HEK293T (cell line): ENCODE data around the gene PPIL4.

Experiments
- ARNT ChIP-seq: fragments of 450-650 bp; IDR thresholded peaks from 2 replicates; pipeline ENCODE4 v1.6.1; 2017; ENCODE audit warnings: mild to moderate bottlenecking
- BHLHE40 ChIP-seq: fragments of 450-650 bp; IDR thresholded peaks from 2 replicates; pipeline ENCODE4 v1.6.1; 2016; ENCODE audit warnings: mild to moderate bottlenecking, moderate library complexity, borderline replicate concordance
- CTBP1 ChIP-seq: fragments of 450-650 bp; IDR thresholded peaks from 2 replicates; pipeline ENCODE4 v1.6.1; 2016; ENCODE audit warnings: borderline replicate concordance
- ELF4 ChIP-seq: fragments of 450-650 bp; IDR thresholded peaks from 2 replicates; pipeline ENCODE4 v1.6.1; 2017; ENCODE audit warnings: antibody characterized with exemption
- FOXA1 ChIP-seq: fragments of 450-650 bp; IDR thresholded peaks from 2 replicates; pipeline ENCODE4 v1.6.1; 2016; ENCODE audit warnings: mild to moderate bottlenecking
- FOXK2 ChIP-seq: fragments of 450-650 bp; IDR thresholded peaks from 2 replicates; pipeline ENCODE4 v1.6.1; 2016; ENCODE audit warnings: mild to moderate bottlenecking
- FOXM1 ChIP-seq: fragments of 450-650 bp; IDR thresholded peaks from 2 replicates; pipeline ENCODE4 v1.6.1; 2017; ENCODE audit warnings: mild to moderate bottlenecking, borderline replicate concordance
- NFRKB ChIP-seq: fragments of 450-650 bp; IDR thresholded peaks from 2 replicates; pipeline ENCODE4 v1.6.1; 2016; ENCODE audit warnings: mild to moderate bottlenecking, moderate library complexity
- PKNOX1 ChIP-seq: fragments of 450-650 bp; IDR thresholded peaks from 2 replicates; pipeline ENCODE4 v1.6.1; 2016
- SP1 ChIP-seq: fragments of 450-650 bp; IDR thresholded peaks from 2 replicates; pipeline ENCODE4 v1.6.1; 2017
- SUZ12 ChIP-seq: fragments of 450-650 bp; IDR thresholded peaks from 2 replicates; pipeline ENCODE4 v1.6.1; 2016; ENCODE audit warnings: mild to moderate bottlenecking
- TARDBP ChIP-seq: fragments of 450-650 bp; IDR thresholded peaks from 2 replicates; pipeline ENCODE4 v1.6.1; 2016
- ZNF384 ChIP-seq: fragments of 450-650 bp; IDR thresholded peaks from 2 replicates; pipeline ENCODE4 v1.6.1; 2016

GRCh38 chr6:149566410-149567193 is 20.8 kb upstream of the PPIL4 start:
- TF ChIP-seq ELF4 = no peak
- TF ChIP-seq BHLHE40 = no peak
- no peak for TF ChIP-seq ARNT
- no peak for TF ChIP-seq SUZ12
- TF ChIP-seq FOXA1 = no peak
- no peak for TF ChIP-seq FOXM1
- TF ChIP-seq NFRKB = no peak
- TF ChIP-seq TARDBP = no peak
- no peak for TF ChIP-seq SP1
- no peak for TF ChIP-seq FOXK2
- no peak for TF ChIP-seq PKNOX1
- TF ChIP-seq CTBP1 = no peak; the same call in 1 of the 2 replicates
- no peak for TF ChIP-seq ZNF384
